Measurements from ENCODE around the gene P2RY10.

P2RY10 gene
- long read RNA-seq, partial matches to known transcripts = 0 of 1 reads
- long read RNA-seq, other reads (novel, unspliced or antisense) = 1 of 1 reads

DNA sequence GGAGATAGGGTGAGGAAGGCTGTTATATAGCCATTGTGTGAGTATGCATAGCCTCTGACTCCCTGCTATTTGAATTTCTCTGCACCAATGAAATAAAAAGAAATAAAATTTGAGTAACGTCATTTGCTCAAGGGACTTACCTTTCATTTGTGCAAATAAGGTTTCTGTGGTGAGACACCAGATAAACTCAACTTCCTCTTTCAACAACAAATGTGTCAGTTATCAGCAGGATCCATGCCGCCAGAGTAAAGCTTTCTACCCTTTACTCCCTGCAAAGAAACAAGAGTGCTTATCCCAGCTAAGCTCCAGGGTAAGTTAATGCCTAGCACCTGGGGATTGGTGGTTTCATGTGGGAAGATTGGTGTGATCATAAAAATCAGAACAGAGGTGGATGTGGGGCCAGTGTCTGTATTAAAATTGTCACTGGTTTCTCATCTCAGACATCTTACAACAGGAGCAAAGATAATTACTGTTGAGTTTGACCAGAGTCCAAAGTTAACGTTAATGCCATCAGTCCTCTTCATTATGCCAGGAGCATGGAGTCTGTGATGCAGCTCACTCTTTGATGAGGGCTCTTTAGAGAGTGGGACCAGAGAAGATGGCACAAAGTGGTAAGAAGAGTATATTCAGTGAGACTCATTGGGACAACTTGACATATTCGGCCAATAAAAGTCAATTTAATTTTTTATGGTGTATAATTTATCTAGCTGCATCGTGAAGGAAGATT lies at the start of gene P2RY10:
Gene P2RY10, plus strand, starts transcription at position 206 of the 727 bp plus-strand sequence. CDS start 15,130 bp downstream, outside the sequence.
- TF ChIP-seq SPI1 (IDR thresholded peaks at IDR 0.05; ENCODE audit: borderline replicate concordance, low read depth) (peak; percentile 37; the same call in 1 of the 2 replicates), POLR2AphosphoS5 (IDR thresholded peaks at IDR 0.05; ENCODE audit: low read depth) (no peak)
- Histone ChIP-seq H3K4me3 (replicated peaks; ENCODE audit: insufficient read depth, low read length) (no peak within 1 kb of the TSS), H3K27ac (replicated peaks) (peak within 1 kb of the TSS; percentile 30), H3K27me3 (ENCODE audit: insufficient read depth, poor library complexity, severe bottlenecking) (no peaks in the 10 kb centered on the region)
- peak in 1 of 2 experiments; percentile 59 for DNase-seq (ENCODE audit: low read depth in 1 of 2, low spot score in 1 of 2)

- Histone ChIP-seq H3K4me3 (replicated peaks; ENCODE audit: insufficient read depth, low read length) (no peak overlapping the region), H3K27ac (replicated peaks) (no peak overlapping the region), H3K27me3 (ENCODE audit: insufficient read depth, poor library complexity, severe bottlenecking) (no peaks in the 10 kb centered on the region)
- DNase-seq (ENCODE audit: low read depth in 1 of 2, low spot score in 1 of 2) = no peak
- TF ChIP-seq, protein P1, sequence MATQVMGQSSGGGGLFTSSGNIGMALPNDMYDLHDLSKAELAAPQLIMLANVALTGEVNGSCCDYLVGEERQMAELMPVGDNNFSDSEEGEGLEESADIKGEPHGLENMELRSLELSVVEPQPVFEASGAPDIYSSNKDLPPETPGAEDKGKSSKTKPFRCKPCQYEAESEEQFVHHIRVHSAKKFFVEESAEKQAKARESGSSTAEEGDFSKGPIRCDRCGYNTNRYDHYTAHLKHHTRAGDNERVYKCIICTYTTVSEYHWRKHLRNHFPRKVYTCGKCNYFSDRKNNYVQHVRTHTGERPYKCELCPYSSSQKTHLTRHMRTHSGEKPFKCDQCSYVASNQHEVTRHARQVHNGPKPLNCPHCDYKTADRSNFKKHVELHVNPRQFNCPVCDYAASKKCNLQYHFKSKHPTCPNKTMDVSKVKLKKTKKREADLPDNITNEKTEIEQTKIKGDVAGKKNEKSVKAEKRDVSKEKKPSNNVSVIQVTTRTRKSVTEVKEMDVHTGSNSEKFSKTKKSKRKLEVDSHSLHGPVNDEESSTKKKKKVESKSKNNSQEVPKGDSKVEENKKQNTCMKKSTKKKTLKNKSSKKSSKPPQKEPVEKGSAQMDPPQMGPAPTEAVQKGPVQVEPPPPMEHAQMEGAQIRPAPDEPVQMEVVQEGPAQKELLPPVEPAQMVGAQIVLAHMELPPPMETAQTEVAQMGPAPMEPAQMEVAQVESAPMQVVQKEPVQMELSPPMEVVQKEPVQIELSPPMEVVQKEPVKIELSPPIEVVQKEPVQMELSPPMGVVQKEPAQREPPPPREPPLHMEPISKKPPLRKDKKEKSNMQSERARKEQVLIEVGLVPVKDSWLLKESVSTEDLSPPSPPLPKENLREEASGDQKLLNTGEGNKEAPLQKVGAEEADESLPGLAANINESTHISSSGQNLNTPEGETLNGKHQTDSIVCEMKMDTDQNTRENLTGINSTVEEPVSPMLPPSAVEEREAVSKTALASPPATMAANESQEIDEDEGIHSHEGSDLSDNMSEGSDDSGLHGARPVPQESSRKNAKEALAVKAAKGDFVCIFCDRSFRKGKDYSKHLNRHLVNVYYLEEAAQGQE (IDR thresholded peaks at IDR 0.05; ENCODE audit: insufficient replicate concordance, low read depth) = no peak
- TF ChIP-seq CTCF (IDR thresholded peaks at IDR 0.05; ENCODE audit: insufficient read depth, low read length) = no peak
- no peak for TF ChIP-seq SPI1 (IDR thresholded peaks at IDR 0.05; ENCODE audit: borderline replicate concordance, low read depth)
- TF ChIP-seq GABPA (IDR thresholded peaks at IDR 0.05; ENCODE audit: low read depth) = no peak
Measured at GRCh38 chrX:78922754-78923153, 22.4 kb upstream of the P2RY10 start.

DNA sequence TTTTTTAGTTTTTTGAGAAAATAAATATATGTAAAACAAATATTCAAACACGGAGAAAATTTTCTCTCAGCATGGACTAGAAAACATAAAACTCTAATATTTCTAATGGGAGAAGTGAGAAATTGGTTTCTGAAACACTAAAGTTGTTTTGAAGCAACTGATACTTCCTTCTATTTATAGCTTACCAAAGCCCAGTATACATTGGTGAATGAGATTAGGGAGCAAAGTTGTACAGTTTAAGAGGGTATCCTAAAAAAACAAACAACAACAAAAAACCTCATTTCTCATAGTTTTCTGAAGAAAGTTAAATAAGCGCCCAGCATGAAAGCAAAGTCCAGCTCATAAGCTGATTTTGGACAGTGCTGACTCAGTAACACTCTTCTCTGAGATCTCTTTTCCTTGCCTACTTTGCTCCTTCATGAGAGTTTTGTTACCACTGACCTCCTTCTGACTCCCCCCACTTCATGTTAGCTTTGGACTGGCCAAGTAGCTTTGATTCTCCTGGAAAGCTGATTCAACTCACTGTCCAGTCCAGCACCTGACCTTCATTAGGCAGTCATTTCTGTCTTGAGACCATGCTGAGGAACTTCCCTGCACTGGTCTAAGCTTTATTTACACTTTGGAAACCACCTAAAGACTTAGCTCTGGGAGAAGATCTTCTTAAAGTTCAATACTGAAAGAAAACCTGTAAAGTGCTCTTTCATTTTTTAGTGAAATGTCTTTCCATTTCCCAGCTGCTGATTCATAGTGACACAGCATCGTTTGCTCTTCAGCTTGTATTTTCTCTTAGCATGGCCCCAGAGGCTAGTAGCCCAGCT lies 21.8 kb upstream of the P2RY10 start:
- TF ChIP-seq GABPA (IDR thresholded peaks at IDR 0.05; ENCODE audit: low read depth) (no peak), CTCF (IDR thresholded peaks at IDR 0.05; ENCODE audit: insufficient read depth, low read length) (no peak), SPI1 (IDR thresholded peaks at IDR 0.05; ENCODE audit: borderline replicate concordance, low read depth) (no peak), POLR2AphosphoS5 (IDR thresholded peaks at IDR 0.05; ENCODE audit: low read depth) (no peak)
- TF ChIP-seq, protein P1 (IDR thresholded peaks at IDR 0.05; ENCODE audit: insufficient replicate concordance, low read depth) = no peak
- H3K4me3 ChIP-seq (replicated peaks; ENCODE audit: insufficient read depth, low read length) = no peak overlapping the region
- no peaks in the 10 kb centered on the region for H3K27me3 ChIP-seq (ENCODE audit: insufficient read depth, poor library complexity, severe bottlenecking)
- no peak overlapping the region for H3K27ac ChIP-seq (replicated peaks)
- no peak for DNase-seq (ENCODE audit: low read depth in 1 of 2, low spot score in 1 of 2)

DNA sequence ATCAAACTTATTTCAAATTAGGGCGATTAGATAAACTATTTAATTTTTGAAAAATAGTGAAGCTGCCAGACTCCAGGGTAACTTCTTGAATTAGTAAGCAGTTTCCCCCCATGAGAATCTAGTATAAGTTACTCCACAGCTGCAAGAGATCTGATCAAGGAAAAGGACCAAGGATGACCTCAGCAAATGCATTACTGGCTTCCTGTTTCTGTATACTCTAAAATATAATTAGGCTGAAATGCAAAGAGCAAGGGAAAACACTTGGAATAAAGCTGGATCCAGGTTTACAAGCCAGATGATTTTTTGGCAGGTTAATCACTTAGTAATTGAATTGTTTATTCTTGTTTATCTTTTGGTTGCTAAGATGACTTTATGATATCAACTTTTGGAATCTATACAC lies 13.4 kb upstream of the P2RY10 start:
- H3K27me3 ChIP-seq (ENCODE audit: insufficient read depth, poor library complexity, severe bottlenecking) = no peaks in the 10 kb centered on the region
- no peak for DNase-seq (ENCODE audit: low read depth in 1 of 2, low spot score in 1 of 2)
- H3K27ac ChIP-seq (replicated peaks) = no peak overlapping the region
- H3K4me3 ChIP-seq (replicated peaks; ENCODE audit: insufficient read depth, low read length) = no peak overlapping the region
- peak; percentile 34; the same call in 1 of the 2 replicates for TF ChIP-seq SPI1 (IDR thresholded peaks at IDR 0.05; ENCODE audit: borderline replicate concordance, low read depth)
- TF ChIP-seq POLR2AphosphoS5 (IDR thresholded peaks at IDR 0.05; ENCODE audit: low read depth) = no peak
